ENCODE results near the gene THSD7A. TPM values are rescaled to one million over a fixed set of nuclear protein-coding genes. Genes with fewer than 3 reads are reported as not detected.

The THSD7A gene
- polyA plus RNA-seq, 1 experiment = 0.06 TPM

DNA sequence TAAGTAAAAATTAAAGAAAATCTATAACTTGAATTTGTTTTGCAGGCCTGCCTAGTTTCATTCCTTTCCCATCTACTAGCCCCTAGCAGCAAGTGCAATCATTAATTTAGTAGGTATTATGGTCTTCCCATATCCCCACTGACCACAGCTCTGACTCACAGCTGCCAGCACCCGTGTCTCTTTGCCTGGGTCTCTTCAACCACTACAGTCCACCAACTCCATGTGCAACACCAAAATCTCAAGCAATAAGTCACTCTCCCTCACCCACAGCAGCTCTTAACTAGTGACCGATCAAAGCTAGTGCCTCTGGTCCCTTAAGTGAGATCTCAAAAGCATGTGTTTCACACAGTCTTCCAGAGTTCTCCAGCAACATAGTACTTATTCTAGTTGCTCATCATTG is 26.0 kb upstream of the THSD7A start:
- no peak overlapping the region for H3K27ac ChIP-seq (ENCODE audit: low read depth, low read length)
- DNase-seq (ENCODE audit: low read depth, low spot score) = no peak
- TF ChIP-seq, protein P1, sequence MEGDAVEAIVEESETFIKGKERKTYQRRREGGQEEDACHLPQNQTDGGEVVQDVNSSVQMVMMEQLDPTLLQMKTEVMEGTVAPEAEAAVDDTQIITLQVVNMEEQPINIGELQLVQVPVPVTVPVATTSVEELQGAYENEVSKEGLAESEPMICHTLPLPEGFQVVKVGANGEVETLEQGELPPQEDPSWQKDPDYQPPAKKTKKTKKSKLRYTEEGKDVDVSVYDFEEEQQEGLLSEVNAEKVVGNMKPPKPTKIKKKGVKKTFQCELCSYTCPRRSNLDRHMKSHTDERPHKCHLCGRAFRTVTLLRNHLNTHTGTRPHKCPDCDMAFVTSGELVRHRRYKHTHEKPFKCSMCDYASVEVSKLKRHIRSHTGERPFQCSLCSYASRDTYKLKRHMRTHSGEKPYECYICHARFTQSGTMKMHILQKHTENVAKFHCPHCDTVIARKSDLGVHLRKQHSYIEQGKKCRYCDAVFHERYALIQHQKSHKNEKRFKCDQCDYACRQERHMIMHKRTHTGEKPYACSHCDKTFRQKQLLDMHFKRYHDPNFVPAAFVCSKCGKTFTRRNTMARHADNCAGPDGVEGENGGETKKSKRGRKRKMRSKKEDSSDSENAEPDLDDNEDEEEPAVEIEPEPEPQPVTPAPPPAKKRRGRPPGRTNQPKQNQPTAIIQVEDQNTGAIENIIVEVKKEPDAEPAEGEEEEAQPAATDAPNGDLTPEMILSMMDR (IDR thresholded peaks at IDR 0.05; ENCODE audit: low read depth, low read length) = no peak
- POLR2A ChIA-PET = no interaction called here
- no peaks in the 10 kb centered on the region for H3K9me3 ChIP-seq (ENCODE audit: control insufficient read depth, insufficient read depth, low read length)
- H3K4me3 ChIP-seq (ENCODE audit: low read depth, low read length) = no peak overlapping the region
- no peaks in the 10 kb centered on the region for H3K27me3 ChIP-seq (ENCODE audit: control insufficient read depth, insufficient read depth, low read length)
- CTCF ChIA-PET = no interaction called here

DNA sequence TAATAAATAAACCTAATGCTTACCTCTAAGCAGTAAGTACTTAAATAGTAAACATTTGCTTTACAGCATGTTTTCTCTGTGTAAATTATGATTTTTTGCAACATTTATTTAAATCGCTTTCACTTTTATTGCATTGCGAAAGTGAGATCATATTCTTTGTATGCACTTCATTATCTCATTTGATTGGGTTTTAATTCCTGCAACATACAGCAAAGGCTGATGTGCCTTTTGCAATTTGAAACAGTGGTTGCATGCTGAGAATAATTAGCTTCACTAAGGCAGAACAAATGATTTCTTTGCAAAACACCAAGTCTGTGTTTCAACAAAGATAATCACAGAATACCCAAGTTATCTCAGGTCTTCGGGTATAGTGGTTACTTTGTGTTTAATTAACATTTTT is 16.3 kb upstream of the THSD7A start:
- POLR2A ChIA-PET = no interaction called here
- no peak for DNase-seq (ENCODE audit: low read depth, low spot score)

DNA sequence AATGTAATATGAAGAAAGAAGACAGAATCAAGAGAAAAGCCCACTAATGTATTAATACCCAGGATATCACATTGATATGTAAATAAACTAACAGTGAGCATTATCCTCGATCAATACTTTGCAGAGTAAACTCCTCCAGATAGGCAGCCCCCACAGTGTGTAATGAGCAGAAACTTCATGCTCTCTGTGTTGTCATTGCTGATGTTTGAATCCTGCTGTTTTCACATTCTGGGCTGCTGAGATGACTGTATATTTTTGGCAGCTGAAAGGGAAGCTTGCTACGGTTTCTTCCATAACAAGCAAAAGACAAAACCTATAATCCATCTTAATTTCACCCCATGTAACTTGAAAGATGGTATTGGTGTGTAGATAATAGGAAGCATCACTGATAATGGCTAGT is 15.3 kb upstream of the THSD7A start:
- DNase-seq (ENCODE audit: low read depth, low spot score) = no peak
- Histone ChIP-seq H3K4me3 (ENCODE audit: low read depth, low read length) (no peak overlapping the region; the same call in 1 of the 2 replicates), H3K9me3 (ENCODE audit: control insufficient read depth, insufficient read depth, low read length) (no peaks in the 10 kb centered on the region), H3K27me3 (ENCODE audit: control insufficient read depth, insufficient read depth, low read length) (no peaks in the 10 kb centered on the region), H3K27ac (ENCODE audit: low read depth, low read length) (no peak overlapping the region)
- POLR2A ChIA-PET = no interaction called here
- TF ChIP-seq, protein P1 (IDR thresholded peaks at IDR 0.05; ENCODE audit: low read depth, low read length) = no peak
- CTCF ChIA-PET = interaction anchor here (0.8 kb wide), 1 partner anchor 16 kb away, joined by 3 read pairs; the partner anchor contains the start of gene THSD7A

More for the DNA sequence above, 16.3 kb upstream of the THSD7A start:
- TF ChIP-seq, protein P1 (IDR thresholded peaks at IDR 0.05; ENCODE audit: low read depth, low read length) = no peak
- CTCF ChIA-PET = no interaction called here
- no peak overlapping the region for H3K4me3 ChIP-seq (ENCODE audit: low read depth, low read length)
- no peaks in the 10 kb centered on the region for H3K9me3 ChIP-seq (ENCODE audit: control insufficient read depth, insufficient read depth, low read length)
- no peak overlapping the region for H3K27ac ChIP-seq (ENCODE audit: low read depth, low read length)
- H3K27me3 ChIP-seq (ENCODE audit: control insufficient read depth, insufficient read depth, low read length) = no peaks in the 10 kb centered on the region

DNA sequence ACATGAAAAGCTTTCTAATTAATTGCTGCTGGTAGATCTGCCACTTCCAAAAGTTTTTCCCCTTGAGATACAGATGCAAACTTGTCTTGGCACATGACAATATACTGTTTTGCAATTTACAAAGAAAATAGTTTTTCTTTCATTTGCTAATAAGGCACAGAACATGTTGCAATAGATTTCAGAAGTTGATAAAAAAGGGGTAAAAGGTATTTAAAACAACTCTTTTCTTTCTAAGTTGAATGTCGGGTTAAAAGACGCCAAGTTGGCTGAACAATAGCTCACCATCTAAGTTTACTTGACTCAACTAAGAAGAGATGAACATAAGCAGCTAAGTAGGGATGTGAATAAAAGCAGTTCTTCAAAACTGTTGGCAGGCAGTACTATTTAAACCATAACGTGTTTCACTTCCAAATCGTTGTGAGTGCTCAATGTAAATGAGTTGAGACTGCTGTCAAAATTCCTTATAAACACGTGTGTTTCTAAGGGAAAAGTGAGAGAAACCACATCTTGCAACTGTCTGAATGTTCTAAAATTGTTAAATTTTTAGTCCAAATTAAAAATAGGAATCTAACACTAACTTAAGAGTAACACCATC is 14.5 kb upstream of the THSD7A start:
- H3K9me3 ChIP-seq (ENCODE audit: control insufficient read depth, insufficient read depth, low read length) = no peaks in the 10 kb centered on the region
- no peaks in the 10 kb centered on the region for H3K27me3 ChIP-seq (ENCODE audit: control insufficient read depth, insufficient read depth, low read length)
- H3K27ac ChIP-seq (ENCODE audit: low read depth, low read length) = no peak overlapping the region
- POLR2A ChIA-PET = no interaction called here
- no peak overlapping the region for H3K4me3 ChIP-seq (ENCODE audit: low read depth, low read length)
- CTCF ChIA-PET = interaction anchor here (0.8 to 1.0 kb wide), 2 partner anchors 10 to 15 kb away, joined by 3 to 6 read pairs; partner anchors contain the start of gene THSD7A
- TF ChIP-seq, protein P1 (IDR thresholded peaks at IDR 0.05; ENCODE audit: low read depth, low read length) = no peak
- DNase-seq (ENCODE audit: low read depth, low spot score) = no peak

DNA sequence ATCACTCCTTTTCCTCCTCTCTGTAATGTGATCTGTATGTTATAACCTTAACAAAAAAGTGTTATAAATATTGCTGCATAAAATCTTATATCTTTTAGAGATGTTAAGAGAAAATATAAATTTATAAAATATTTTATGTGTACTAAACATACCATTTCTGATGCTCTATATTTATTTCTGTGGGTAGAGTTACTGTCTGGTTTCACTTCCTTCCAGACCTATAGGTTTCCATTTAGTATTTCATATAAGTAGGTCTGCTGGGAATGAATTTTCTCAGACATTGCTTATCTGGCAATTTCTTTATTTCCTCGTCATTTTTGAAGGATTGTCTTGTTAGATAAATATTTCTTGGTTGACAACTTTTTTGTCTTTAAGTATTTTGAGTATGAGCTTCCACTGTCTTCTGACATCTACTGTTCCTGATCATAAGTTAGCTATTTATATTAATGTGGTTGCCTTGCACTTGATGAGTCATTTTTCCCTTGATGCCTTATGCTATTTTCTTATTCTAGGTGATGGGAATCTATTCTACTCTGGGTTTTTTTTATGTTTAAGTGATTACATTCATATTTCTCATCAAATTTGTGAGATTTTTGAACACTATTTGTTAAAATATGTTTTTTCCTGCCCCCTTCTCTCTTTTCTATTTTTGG is 11.2 kb upstream of the THSD7A start:
- H3K27me3 ChIP-seq (ENCODE audit: control insufficient read depth, insufficient read depth, low read length) = no peaks in the 10 kb centered on the region
- TF ChIP-seq, protein P1 (IDR thresholded peaks at IDR 0.05; ENCODE audit: low read depth, low read length) = no peak
- H3K4me3 ChIP-seq (ENCODE audit: low read depth, low read length) = no peak overlapping the region
- CTCF ChIA-PET = no interaction called here
- H3K9me3 ChIP-seq (ENCODE audit: control insufficient read depth, insufficient read depth, low read length) = no peaks in the 10 kb centered on the region
- H3K27ac ChIP-seq (ENCODE audit: low read depth, low read length) = no peak overlapping the region
- no peak for DNase-seq (ENCODE audit: low read depth, low spot score)
- POLR2A ChIA-PET = no interaction called here
